CD4-positive, alpha-beta T cell treated with Interleukin-17A for 1 hour (primary cell): Measurements from ENCODE around the gene CIITA.

ENCODE experiments used
- DNase-seq: peaks from one replicate; pipeline ENCODE4 v3.0.0-alpha.2; 2020

The CIITA gene

DNA sequence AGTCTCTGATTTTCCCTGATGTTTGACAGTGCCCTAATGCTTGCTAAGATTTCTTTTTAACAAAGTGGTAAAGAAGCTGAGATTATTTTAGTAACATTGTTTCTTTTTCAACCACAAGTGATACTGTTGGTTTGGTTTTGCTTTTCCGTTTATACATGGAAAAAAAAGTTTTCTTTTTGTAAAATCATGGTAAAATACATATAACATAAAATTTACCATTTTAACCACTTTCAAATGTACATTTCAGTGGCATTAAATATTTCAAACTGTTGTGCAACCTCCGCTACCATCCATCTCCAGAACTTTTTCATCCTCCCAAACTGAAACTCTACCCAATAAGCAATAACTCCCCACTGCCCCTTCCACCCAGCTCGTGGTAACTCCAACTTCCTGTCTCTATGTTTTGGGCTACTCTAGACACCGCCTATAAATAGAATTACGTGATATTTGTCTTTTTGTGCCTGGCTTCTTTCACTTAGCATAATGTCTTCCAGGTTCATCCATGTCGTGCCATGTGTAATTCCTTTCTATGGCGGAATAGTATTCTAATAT is 4.6 kb downstream of the CIITA start:
- no peak for DNase-seq

DNA sequence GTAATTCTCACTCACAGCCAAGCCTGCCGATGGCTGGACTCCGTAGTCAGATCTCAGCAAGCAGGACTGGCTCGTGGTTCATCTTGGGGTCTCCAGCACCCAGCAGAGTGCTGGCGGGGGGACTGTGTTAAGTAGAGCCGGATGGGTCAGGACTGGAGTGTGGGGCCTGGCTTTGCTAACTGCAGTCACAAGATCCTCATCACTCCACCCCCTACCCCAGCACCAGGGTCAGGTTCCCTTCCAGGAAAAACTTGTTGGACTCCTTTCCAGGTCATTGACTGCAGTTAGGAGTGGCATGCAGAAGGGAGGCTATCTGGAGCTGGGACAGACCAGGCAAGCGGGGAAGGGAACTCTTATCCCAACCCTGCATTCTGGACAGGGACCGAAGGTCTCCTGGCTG is 6.0 kb downstream of the CIITA start:
- DNase-seq: no peak

GRCh38 chr16:10885246-10885645 is 8.2 kb downstream of the CIITA start:
- DNase-seq: no peak

GRCh38 chr16:10888320-10888937 is 11.4 kb downstream of the CIITA start:
- no peak for DNase-seq

DNA sequence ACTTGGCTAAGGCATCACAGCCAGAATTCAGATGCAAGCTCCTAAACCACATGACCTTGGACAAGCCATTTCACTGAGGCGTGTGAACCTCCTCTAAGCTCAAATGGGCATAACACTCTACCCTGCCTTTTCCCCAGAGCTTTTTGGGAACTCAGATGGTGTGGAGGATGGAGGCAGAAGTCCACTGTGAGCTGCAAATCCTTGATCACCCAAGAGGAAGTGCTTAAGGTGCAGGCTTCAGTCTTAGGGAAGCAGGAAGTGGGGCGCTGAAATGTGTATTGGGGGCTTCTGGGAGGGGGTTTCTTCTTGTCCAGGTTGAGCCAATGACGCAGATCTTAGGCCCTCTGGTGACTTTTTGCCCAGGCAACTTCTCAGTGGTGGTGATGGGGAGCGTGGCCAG is 12.9 kb downstream of the CIITA start:
- no peak for DNase-seq

- no peak for DNase-seq
Measured at GRCh38 chr16:10892782-10893318, 15.8 kb downstream of the CIITA start.

DNA sequence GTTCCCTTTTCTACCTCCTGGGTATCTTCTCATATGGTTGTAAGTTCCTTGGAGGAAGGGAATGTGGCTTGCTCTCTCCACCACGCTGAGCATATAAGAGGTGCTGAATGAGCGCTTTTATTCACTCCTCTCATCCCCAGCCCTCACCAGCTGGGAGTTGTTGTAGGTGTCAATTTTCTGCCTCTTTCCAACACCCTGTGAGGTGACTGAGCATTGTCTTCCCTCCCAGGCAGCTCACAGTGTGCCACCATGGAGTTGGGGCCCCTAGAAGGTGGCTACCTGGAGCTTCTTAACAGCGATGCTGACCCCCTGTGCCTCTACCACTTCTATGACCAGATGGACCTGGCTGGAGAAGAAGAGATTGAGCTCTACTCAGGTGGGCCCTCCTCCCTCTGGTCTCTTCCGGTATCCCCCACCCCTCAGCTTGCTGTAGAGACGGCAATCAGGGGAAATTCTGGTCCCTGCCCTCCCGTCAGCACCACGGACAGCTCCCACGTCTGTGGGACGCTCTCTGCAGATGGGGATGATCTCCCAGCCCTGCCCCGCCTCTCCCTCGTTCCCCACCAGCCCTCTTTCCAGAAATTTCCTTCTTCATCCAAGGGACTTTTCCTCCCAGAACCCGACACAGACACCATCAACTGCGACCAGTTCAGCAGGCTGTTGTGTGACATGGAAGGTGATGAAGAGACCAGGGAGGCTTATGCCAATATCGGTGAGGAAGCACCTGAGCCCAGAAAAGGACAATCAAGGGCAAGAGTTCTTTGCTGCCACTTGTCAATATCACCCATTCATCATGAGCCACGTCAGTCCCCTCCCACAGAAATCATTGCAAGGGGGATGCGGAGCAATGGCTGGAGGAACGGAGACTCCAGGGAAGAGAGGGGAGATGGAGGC is 18.3 kb downstream of the CIITA start:
- no peak for DNase-seq

DNA sequence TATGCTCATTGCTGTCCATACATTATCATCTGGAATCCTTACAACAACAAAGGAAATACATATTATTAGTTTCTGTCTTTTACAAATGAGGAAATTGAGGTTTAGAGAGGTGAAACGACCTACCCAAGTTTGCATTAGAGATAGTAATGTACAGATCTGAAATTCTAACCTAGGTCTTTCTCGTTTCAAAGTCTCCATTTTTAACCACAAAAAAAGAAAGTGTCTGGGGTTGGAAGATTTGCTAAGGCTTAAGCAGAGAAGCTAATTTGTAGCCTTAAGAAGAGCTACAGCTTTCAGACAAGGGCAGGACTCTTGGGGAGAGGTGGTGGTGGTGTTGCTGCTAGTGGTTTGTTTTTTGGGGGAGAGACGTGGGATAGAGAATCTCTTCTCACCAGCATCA is 19.2 kb downstream of the CIITA start:
- no peak for DNase-seq

DNA sequence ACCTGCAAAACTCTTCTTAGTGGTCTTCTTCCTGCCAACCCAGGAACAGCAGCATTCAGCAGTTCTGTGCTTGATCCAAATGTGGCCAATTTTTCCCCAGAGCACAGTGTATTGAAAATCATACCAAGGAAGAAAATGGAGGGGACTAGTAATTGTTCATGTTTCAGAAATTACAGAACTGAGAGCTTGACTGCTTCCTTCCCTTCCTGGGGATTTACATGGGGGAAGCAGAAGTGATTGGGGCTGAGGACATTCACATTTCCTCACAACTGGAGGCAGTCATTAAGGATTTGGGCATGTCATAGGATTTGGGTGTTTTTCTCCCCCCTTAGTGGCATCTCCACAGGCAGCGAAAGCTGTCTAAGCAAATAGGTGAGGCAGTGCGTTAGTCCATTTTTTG is 19.7 kb downstream of the CIITA start:
- DNase-seq: no peak

DNA sequence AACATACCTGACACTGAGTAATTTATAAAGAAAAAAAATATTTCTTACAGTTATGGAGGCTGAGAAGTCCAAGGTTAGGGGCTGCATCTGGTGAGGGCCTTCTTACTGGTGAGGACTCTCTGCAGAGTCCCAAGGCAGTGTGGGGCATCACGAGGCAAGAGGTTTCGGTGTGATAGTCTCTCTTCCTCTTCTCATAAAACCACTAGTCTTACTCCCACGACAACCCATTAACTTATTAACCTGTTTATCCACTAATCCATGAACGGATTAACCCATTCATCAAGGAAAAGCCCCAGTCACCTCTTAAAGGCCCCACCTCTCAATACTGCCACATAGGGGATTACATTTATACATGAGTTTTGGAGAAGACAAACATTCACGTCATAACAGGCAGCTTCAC is 20.1 kb downstream of the CIITA start:
- DNase-seq: no peak

DNA sequence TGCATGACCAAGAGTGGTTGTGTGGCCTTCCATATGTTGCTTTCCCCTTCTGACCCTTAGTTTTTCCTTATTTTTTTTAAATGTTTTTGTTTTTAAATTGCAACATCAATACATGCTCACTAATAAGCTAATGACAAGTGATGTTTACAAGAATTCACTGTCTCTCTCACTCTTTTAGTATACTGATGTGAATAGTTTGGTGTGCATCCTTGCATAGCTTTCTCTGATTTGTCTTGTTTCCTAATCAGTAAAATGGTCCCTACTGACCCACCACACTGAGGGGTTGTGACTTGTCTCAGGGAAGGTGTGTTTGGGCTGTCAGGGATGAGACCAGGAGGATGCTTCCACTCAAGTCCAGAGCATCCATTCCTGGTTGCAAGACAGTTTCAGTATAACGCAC is 26.0 kb downstream of the CIITA start:
- DNase-seq: no peak

DNA sequence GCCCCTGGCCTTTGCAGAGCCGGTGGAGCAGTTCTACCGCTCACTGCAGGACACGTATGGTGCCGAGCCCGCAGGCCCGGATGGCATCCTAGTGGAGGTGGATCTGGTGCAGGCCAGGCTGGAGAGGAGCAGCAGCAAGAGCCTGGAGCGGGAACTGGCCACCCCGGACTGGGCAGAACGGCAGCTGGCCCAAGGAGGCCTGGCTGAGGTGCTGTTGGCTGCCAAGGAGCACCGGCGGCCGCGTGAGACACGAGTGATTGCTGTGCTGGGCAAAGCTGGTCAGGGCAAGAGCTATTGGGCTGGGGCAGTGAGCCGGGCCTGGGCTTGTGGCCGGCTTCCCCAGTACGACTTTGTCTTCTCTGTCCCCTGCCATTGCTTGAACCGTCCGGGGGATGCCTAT is 29.5 kb downstream of the CIITA start:
- DNase-seq: no peak

DNA sequence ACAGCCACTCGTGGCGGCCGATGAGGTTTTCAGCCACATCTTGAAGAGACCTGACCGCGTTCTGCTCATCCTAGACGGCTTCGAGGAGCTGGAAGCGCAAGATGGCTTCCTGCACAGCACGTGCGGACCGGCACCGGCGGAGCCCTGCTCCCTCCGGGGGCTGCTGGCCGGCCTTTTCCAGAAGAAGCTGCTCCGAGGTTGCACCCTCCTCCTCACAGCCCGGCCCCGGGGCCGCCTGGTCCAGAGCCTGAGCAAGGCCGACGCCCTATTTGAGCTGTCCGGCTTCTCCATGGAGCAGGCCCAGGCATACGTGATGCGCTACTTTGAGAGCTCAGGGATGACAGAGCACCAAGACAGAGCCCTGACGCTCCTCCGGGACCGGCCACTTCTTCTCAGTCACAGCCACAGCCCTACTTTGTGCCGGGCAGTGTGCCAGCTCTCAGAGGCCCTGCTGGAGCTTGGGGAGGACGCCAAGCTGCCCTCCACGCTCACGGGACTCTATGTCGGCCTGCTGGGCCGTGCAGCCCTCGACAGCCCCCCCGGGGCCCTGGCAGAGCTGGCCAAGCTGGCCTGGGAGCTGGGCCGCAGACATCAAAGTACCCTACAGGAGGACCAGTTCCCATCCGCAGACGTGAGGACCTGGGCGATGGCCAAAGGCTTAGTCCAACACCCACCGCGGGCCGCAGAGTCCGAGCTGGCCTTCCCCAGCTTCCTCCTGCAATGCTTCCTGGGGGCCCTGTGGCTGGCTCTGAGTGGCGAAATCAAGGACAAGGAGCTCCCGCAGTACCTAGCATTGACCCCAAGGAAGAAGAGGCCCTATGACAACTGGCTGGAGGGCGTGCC is 30.1 kb downstream of the CIITA start:
- no peak for DNase-seq

DNA sequence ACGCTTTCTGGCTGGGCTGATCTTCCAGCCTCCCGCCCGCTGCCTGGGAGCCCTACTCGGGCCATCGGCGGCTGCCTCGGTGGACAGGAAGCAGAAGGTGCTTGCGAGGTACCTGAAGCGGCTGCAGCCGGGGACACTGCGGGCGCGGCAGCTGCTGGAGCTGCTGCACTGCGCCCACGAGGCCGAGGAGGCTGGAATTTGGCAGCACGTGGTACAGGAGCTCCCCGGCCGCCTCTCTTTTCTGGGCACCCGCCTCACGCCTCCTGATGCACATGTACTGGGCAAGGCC is 30.7 kb downstream of the CIITA start:
- no peak for DNase-seq

DNA sequence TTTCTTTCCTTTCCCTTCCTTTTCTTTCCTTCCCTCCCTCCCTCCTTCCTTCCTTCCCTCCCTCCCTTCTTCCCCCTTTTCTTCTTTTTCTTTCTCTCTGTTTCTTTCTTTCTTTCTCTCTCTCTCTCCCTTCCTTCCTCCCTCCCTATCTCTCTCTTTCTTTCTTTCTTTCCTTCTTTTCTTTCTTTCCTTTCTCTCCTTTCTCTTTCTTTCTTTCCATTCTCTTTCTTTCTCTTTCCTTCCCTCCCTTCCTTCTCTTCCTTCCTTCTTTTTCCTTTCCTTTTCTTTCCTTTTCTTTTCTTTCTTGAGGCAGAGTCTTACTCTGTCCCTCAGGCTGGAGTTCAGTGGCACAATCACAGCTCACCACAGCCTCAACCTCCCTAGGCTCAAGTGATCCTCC is 34.3 kb downstream of the CIITA start:
- no peak for DNase-seq

DNA sequence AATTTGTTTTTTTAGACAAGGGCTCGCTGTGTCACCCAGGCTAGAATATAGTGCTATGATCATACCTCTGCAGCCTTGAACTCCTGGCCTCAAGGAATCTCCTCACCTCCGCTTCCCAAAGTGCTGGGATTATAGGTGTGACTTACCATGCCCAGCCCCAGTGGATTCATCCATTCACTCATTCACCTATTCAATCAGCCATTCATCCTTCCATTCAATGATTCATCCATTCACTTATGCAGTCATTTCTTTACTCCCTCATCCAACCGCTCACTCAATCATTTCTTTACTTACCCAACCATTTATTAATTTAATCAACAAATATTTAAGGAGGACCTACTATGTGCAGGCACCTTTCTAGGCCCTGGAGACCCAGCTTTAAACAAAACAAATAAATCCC is 39.5 kb downstream of the CIITA start:
- DNase-seq: no peak

DNA sequence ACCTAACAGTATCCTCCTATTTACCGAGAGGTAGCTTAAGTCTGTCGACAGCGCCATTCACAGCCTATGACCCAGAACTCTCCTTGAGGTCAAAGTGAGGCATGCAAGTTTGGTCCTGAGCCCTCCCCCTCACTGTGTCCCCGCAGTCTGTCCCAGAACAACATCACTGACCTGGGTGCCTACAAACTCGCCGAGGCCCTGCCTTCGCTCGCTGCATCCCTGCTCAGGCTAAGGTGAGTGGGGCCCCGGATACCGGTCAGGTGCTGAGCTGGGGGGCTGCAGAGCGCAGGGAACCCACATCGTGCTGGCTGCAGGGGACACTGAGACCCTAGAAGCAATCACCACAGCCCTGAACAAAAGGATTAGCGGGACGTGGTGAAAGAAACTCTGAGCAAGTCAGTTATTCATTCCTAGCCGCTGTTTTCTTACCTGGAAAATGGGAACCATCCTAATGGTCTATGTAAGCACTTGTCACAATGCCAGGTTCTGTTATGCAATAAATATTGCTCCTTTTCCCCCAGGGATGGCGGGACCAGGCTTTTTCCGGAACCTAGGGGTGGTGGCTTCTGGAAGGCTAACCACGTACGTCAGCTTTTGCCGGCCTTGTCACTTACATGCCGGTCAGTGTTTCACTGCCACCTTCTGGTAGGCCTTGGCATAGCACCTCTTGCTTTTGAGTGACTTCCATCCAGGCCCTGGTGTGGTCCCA is 41.4 kb downstream of the CIITA start:
- peak; percentile 83 for DNase-seq

DNA sequence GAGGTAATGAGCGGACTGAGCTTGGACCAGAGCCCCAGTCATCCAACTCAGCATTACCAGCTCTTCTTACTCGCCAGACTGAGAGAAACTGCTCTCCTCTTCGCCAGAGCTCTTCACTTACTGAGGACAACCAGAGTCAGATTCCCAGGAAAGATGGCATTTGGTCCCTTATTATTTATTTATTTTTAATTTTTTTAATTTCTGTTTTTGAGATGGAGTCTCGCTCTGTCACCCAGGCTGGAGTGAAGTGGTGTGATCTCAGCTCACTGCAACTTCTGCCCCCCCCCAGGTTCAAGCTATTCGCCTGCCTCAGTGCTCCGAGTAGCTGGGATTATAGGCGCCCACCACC is 42.0 kb downstream of the CIITA start:
- DNase-seq: no peak

DNA sequence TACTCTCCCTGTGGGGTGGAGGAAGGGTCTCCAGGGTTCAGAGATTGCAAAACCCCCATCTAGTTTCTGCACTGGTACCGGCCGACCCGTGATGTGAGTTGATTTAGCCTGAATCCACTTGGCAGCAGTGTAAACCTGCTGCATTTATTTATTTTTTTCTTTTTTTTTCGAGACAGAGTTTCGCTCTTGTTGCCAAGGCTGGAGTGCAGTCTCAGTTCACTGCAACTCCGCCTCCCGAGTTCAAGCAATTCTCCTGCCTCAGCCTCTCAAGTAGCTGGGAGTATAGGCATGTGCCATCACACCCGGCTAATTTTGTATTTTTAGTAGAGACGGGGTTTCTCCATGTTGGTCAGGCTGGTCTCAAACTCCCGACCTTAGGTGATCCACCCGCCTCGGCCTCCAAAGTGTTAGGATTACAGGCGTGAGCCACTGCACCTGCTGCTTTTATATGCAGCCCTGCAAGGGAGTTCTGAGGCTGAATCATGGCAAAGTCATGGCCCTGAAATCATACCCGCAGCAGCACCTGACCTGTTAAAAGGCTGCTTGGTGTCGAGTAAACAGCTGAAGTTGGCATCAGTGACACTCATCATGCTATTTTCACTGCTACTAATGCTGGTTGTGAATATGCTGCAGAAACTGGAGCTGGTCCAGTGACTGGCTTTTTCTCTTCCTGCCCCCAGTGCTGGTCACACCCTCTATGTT is 43.9 kb downstream of the CIITA start:
- DNase-seq: no peak

DNA sequence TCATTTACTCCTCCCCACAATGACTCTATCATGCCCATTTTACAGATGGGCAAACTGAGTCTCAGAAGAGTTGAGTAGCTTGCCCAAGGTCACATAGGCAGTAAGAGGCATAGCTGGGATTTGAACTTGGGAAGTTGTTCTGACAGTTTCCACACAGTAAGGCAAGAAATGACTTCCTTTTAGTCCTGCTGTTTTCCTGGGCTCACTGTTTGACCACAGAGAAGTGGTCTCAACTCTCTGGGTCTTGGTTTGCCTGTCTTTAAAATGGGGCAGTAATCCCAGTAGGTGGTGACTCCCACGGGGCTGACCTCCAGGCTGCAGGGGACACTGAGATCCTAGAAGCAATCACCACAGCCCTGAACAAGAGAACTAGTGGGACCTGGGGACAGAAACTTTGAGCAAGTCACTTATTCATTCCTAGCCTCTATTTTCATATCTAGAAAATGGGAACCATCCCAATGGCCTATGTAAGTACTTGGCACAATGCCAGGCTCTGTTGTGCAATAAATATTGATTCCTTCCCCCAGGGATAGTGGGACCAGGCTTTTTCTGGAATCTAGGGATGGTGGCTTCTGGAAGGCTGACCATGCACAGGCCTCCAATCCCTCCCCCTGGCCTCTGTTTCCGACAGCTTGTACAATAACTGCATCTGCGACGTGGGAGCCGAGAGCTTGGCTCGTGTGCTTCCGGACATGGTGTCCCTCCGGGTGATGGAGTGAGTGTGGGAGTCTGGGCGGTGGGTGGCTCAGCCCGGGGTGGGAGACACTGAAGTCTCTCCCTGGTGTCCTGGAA is 44.7 kb downstream of the CIITA start:
- no peak for DNase-seq
